Tibial artery (tissue), 4 donors: Measurements from ENCODE around the gene DIS3L2.
"Not testable (repeated sequence)": the region's sequence is repeated elsewhere in the genome, so short reads cannot be mapped to it uniquely, and the experiment has no call there.

Experiments
- DNase-seq, 2 donors: peaks; one replicate each; pipeline ENCODE4 v3.0.0-alpha.2; 2019
- H3K27ac ChIP-seq, 2 donors: fragments of 200-600 bp; sonication (generic) in 1 of 2; 1 replicate in 1 of 2; 2 replicates in 1 of 2; pipeline ENCODE4 v1.5.1; 2018 to 2019; ENCODE audit warnings: mild to moderate bottlenecking in 1 of 2
- H3K27me3 ChIP-seq, 2 donors: fragments of 200-600 bp; sonication (generic) in 1 of 2; one replicate each; pipeline versions ENCODE4 v1.5.1 to v1.6.0; 2016 to 2019
- H3K36me3 ChIP-seq, 3 donors: fragments of 200-600 bp; sonication (generic) in 2 of 3; one replicate each; pipeline ENCODE4 v1.5.1; 2016 to 2019; ENCODE audit warnings: mild to moderate bottlenecking in 2 of 3
- H3K4me1 ChIP-seq, 4 donors: fragments of 200-600 bp; sonication (generic) in 2 of 4; 1 replicate in 3 of 4; 2 replicates in 1 of 4; pipeline ENCODE4 v1.5.1; 2016 to 2019
- H3K4me3 ChIP-seq, 2 donors: fragments of 200-600 bp; sonication (generic) in 1 of 2; 1 replicate in 1 of 2; 2 replicates in 1 of 2; pipeline ENCODE4 v1.5.1; 2018 to 2019; ENCODE audit warnings: mild to moderate bottlenecking in 2 of 2
- H3K9me3 ChIP-seq, 3 donors: fragments of 200-600 bp; sonication (generic) in 1 of 3; one replicate each; pipeline ENCODE4 v1.5.1; 2016 to 2019
- intact Hi-C: fragments of 100-400 bp; cut with DNase I; formaldehyde crosslinking; loops from one replicate; pipeline ENCODE4 v1.15.0; 2023; ENCODE audit warnings: low total_unique reads
- TF ChIP-seq, protein P1 (sequence below), 2 experiments: fragments of 200-600 bp in 1 of 2; fragments of 450-650 bp in 1 of 2; IDR thresholded peaks; one replicate each; pipeline ENCODE4 v1.5.1; 2017 to 2019; ENCODE audit warnings: antibody characterized with exemption in 2 of 2, mild to moderate bottlenecking in 1 of 2, moderate library complexity in 1 of 2

DIS3L2 gene

DNA sequence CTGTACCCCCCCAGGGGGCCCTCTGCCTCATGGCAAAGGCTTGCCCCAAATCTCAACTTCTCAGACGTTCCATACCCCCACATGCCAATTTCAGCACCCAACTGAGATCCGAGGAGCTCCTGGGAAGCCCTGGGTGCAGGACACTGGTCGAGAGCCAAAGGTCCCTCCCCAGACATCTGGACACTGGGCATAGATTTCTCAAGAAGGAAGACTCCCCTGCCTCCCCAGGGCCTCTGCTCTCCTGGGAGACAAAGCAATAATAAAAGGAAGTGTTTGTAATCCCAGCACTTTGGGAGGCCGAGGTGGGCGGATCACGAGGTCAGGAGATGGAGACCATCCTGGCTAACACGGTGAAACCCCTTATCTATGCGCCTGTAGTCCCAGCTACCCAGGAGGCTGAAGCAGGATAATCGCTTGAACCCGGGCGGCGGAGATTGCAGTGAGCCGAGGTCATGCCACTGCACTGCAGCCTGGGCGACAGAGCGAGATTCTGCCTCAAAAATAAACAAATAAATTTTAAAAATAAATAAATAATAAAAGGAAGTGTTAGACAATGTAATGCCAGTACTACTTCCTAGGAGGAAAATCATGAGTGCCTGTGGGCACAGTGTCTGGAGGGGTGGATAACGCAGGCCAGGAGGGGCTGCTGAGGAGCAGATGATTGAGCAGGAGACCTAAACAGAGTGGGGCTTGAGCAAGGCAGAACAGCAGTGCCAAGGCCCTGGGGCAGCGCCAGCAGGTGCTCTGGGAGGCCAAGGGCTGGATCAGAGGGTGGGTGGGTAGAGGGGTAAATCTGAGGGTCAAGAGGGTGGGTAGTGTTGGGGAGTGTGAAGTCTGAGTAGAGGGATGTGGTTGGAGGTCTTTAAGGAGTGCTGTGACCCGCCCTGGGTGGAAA, 421.1 kb downstream of the DIS3L2 start:
- H3K4me1 ChIP-seq: peaks cover 0 to 13% (median 9%) of the 10 kb centered on the region in 4 donors
- no peaks in the 10 kb centered on the region for H3K36me3 ChIP-seq
- TF ChIP-seq, protein P1, sequence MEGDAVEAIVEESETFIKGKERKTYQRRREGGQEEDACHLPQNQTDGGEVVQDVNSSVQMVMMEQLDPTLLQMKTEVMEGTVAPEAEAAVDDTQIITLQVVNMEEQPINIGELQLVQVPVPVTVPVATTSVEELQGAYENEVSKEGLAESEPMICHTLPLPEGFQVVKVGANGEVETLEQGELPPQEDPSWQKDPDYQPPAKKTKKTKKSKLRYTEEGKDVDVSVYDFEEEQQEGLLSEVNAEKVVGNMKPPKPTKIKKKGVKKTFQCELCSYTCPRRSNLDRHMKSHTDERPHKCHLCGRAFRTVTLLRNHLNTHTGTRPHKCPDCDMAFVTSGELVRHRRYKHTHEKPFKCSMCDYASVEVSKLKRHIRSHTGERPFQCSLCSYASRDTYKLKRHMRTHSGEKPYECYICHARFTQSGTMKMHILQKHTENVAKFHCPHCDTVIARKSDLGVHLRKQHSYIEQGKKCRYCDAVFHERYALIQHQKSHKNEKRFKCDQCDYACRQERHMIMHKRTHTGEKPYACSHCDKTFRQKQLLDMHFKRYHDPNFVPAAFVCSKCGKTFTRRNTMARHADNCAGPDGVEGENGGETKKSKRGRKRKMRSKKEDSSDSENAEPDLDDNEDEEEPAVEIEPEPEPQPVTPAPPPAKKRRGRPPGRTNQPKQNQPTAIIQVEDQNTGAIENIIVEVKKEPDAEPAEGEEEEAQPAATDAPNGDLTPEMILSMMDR (IDR thresholded peaks at IDR 0.05): no peak
- no peaks in the 10 kb centered on the region for H3K9me3 ChIP-seq
- H3K27me3 ChIP-seq: peaks cover 0 to 78% of the 10 kb centered on the region in 2 donors
- H3K4me3 ChIP-seq: no peak overlapping the region
- intact Hi-C loops: no loop called here
- no peak overlapping the region for H3K27ac ChIP-seq
- DNase-seq: no peak

DNA sequence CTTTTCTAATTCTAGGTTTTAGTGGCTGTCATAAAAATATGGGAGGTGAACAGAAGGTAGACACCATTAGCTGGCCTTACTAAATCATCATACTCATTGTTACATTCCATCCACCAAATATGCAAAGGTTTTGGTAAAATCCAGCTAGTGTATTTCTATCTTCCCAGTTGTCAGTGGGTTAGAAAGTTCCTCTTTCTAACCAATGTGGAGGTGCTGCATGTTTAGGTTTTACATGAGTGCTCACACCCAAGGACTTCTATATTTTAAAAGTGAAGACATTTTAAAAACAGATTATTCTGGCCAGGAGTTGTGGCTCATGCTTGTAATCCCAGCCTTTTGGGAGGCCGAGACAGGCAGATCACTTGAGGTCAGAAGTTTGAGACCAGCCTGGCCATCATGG, 423.0 kb downstream of the DIS3L2 start:
- TF ChIP-seq, protein P1 (IDR thresholded peaks at IDR 0.05): no peak
- Histone ChIP-seq H3K4me3 (no peak overlapping the region), H3K27me3 (peaks cover 0 to 88% of the 10 kb centered on the region in 2 donors), H3K36me3 (no peaks in the 10 kb centered on the region), H3K27ac (no peak overlapping the region), H3K9me3 (no peaks in the 10 kb centered on the region), H3K4me1 (peaks cover 0 to 25% (median 17%) of the 10 kb centered on the region in 4 donors)
- DNase-seq: no peak
- intact Hi-C loops: no loop called here

DNA sequence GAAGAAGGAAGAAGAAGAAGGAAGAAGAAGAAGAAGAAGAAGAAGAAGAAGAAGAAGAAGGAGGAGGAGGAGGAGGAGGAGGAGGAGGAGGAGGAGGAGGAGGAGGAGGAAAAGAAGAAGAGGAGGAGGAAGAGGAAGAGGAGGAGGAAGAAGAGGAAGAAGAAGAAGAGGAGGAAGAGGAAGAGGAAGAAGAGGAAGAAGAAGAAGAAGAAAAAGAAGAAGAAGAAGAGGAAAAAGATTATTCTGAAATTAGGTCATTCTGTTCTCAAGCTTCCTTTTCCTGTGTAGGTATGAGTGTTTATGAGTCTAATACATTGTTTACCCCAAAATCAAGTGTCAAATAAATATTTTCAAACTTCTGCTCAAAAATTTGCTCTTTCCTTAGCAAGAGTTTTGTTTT, 423.5 kb downstream of the DIS3L2 start:
- DNase-seq, H3K4me3 ChIP-seq, H3K27ac ChIP-seq, intact Hi-C loops, H3K36me3 ChIP-seq, H3K9me3 ChIP-seq: not testable (repeated sequence)
- Histone ChIP-seq H3K27me3 (peaks cover 0 to 89% of the 10 kb centered on the region in 2 donors), H3K4me1 (peaks cover 0 to 25% (median 17%) of the 10 kb centered on the region in 4 donors)

DNA sequence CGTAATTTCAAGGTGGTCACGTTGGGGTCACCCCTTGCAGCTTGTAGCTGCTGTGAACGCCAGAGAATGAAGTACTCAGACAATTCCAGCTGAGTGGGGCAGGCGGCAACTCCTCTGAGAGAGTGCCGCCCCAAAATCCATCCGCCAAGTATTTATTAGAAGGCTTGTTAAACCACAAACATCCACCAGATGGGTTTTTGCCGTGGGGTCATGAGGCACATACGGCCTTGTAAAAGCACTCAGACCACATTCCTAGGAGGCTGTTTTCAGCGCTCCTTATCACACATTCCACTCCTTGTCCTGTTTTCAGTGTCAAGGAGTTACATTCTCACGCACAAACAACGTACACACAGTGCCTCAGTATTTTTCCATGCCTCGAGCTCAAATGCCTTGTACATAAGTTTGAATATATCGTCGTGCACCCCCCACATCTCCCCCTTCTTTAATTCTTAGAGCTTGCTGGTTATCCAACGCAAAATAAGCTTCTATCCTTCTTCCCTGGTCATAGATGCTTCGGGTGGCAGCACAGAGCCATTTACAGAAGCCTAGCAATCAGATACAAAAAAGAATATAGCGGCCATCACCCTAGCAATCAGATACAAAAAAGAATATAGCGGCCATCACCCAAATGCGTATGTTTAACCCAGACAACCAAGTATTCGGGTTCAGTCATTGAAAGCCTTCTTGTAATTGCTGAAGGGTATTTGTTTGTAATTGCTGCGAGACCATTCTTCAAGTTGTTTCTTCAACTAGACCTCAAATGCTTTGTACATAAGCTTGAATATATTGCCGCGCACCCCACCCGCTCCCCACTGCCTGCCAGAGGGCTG, 424.4 kb downstream of the DIS3L2 start:
- Histone ChIP-seq H3K27ac (no peak overlapping the region), H3K9me3 (no peaks in the 10 kb centered on the region), H3K36me3 (no peaks in the 10 kb centered on the region), H3K27me3 (peaks cover 0 to 92% of the 10 kb centered on the region in 2 donors), H3K4me1 (peaks cover 0 to 25% (median 17%) of the 10 kb centered on the region in 4 donors), H3K4me3 (no peak overlapping the region)
- TF ChIP-seq, protein P1 (IDR thresholded peaks at IDR 0.05): no peak
- intact Hi-C loops: no loop called here
- no peak for DNase-seq

DNA sequence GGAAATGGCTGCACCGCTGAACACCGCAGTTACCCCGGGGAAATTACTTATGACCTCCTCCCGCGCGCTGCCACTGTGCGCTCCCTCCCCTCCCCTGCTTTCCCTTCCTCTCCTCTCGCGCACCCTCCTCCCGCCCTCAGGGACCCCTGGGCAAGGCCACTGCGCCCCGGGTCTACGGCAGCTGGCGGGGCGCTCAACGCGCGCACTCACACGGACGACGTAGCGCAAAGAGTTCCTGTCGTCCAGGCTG, 424.9 kb downstream of the DIS3L2 start:
- Histone ChIP-seq H3K4me1 (peaks cover 0 to 25% (median 17%) of the 10 kb centered on the region in 4 donors), H3K36me3 (no peaks in the 10 kb centered on the region), H3K4me3 (no peak overlapping the region), H3K9me3 (no peaks in the 10 kb centered on the region), H3K27ac (no peak overlapping the region), H3K27me3 (peaks cover 0 to 92% of the 10 kb centered on the region in 2 donors)
- TF ChIP-seq, protein P1 (IDR thresholded peaks at IDR 0.05): no peak
- DNase-seq: no peak
- intact Hi-C loops: no loop called here
